ENCODE results near the gene ALDOA.
"Not testable (repeated sequence)": the region's sequence is repeated elsewhere in the genome, so short reads cannot be mapped to it uniquely, and the experiment has no call there.

Gene ALDOA

DNA sequence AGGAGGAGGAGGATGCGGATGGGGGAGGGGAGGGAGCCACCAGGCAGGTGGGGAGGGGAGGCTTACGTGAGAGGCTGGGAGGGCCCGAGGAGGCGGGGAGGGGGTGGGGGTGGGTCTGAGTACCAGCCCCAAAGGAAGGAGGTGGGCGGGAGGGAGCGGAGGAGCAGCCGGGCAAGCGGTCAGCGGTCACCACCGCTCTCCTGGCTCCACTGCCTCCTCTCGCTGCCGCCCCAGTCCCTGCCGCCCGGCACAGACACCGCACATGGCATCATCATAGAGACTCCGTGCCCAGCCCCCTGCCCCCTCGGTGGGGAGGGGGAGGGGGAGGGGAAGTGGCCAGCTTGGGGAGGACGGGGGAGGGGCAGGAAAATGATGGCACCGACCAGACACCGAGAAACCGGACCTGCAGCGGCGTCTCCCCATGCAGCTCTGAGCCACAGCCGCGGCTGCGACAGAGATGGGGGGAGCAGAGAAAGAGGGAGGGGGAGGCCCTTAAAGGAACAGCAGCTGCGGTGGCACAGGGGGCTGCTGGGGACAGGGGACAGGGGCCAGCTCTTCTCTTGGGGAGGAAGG lies 34.6 kb upstream of the ALDOA start, which contains the start of gene TLCD3B:
TLCD3B (minus strand) TSS at position 431 of the 573 bp plus-strand sequence. CDS start 744 bp downstream, outside the sequence.
- H3K4me3 Mint-ChIP-seq: no peak within 1 kb of the TSS
- no peaks in the 10 kb centered on the region for H3K36me3 Mint-ChIP-seq
- H3K27ac Mint-ChIP-seq: no peak within 1 kb of the TSS
- H3K27me3 Mint-ChIP-seq: peaks cover 100% of the 10 kb centered on the region
- ATAC-seq: no peak
- peaks cover 20% of the 10 kb centered on the region for H3K4me1 Mint-ChIP-seq
- H3K9me3 Mint-ChIP-seq: no peaks in the 10 kb centered on the region

DNA sequence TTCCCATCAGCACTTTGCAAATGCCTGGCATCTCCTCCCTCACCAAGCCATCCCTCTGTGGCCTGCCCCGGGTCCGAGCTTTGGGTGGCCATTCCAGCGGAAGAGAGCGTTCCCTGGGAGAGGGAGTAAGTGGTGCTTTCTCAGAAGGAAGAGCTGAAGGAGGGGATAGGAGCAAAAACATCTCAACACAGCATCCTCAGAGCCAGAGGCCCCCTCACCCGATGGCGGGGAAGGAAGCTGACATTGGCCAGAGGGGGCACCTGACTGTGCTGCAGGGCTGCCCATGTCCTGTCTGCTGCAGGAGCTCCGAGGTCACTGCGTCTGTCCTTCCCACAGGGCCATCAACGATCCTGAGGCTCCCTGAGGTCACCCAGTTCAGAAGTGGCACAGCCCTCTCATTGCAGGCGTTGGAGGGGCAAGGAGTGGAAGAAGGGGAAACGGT lies 34.1 kb upstream of the ALDOA start:
- Mint-ChIP-seq H3K27me3 (peaks cover 100% of the 10 kb centered on the region), H3K36me3 (no peaks in the 10 kb centered on the region), H3K4me1 (peaks cover 20% of the 10 kb centered on the region), H3K4me3 (no peak overlapping the region), H3K27ac (no peak overlapping the region), H3K9me3 (no peaks in the 10 kb centered on the region)
- ATAC-seq: no peak

DNA sequence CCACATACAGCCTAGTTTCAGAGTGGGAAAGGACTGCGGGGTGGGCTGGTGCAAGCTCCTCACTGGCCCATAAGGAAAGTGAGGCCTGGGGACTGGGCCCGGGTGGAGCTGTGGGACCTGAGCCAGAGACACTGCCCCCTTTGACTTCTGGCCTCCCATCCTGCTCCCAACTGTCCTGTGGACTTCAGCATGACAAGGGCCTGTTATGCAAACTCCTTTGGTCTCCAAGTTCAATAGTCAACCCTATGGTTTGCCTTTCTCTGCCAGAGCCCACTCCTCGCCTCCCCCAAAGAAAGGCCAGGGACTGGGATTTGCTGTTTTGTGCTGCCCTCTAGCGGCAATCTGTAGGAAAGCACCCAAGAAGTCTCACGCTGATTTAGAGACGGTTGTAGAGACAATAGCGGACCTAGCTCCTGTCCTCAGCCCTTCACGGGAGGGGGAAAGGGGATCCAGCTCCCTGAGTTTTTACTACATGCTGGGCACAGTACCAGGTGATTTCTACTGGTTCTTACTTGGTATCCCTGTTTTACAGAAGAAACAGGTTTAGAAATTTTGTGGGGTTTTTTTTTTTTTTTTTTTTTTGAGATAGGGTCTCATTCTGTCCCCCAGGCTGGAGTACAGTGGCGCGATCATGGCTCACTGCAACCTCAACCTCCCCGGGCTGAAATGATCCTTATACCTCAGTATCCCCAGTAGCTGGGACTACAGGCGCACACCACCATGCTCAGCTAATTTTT lies 33.3 kb upstream of the ALDOA start:
- H3K4me3 Mint-ChIP-seq: no peak overlapping the region
- H3K27me3 Mint-ChIP-seq: peaks cover 97% of the 10 kb centered on the region
- H3K27ac Mint-ChIP-seq: no peak overlapping the region

DNA sequence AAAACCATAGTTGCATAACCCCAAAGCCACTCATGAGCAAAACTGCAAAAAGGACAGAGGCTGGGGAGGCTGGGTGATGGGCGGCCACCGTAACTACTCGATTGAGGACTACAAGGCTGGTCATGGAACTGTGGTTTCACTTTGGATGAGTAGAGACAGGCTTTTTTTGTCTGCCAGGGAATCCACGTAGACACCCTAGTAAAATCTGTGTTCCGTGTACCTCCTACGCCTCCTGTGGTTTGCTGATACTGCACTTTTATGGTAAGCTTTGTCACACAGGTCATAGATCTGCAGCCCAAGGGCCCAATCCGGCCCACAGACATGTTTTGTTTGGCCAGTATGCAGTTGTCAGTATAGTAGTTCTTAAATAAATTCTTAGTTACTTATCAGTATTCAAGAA lies 32.3 kb upstream of the ALDOA start:
- peak; percentile 64 for ATAC-seq
- H3K36me3 Mint-ChIP-seq: no peaks in the 10 kb centered on the region
- no peak overlapping the region for H3K4me3 Mint-ChIP-seq
- no peaks in the 10 kb centered on the region for H3K9me3 Mint-ChIP-seq
- peaks cover 20% of the 10 kb centered on the region for H3K4me1 Mint-ChIP-seq
- peaks cover 87% of the 10 kb centered on the region for H3K27me3 Mint-ChIP-seq
- no peak overlapping the region for H3K27ac Mint-ChIP-seq

More for the DNA sequence above, 33.3 kb upstream of the ALDOA start:
- peaks cover 20% of the 10 kb centered on the region for H3K4me1 Mint-ChIP-seq
- ATAC-seq: no peak
- H3K9me3 Mint-ChIP-seq: no peaks in the 10 kb centered on the region
- no peaks in the 10 kb centered on the region for H3K36me3 Mint-ChIP-seq

DNA sequence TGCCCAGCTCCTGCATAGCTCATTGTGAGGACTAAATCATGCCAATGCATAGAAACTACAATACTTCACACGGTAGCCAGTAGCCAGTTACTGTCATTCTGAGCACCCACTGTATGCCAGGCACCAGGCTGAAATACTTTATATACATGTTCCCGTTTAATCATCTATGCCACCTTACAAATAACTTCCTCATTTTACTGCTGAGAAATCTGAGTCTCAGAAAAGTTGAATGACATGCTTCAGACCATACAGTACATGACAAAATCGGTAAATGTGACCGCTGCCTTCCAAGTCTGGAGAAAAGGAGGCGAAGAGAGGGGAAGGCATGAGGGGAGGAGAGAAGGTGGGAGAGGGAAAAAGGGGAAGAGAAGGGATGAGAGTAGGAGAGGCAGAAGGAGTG lies 25.3 kb upstream of the ALDOA start:
- peaks cover 9% of the 10 kb centered on the region for H3K4me1 Mint-ChIP-seq
- H3K4me3 Mint-ChIP-seq: no peak overlapping the region
- no peaks in the 10 kb centered on the region for H3K36me3 Mint-ChIP-seq
- H3K27me3 Mint-ChIP-seq: peaks cover 24% of the 10 kb centered on the region
- ATAC-seq: peak; percentile 57
- H3K27ac Mint-ChIP-seq: peak overlapping the region; percentile 19
- no peaks in the 10 kb centered on the region for H3K9me3 Mint-ChIP-seq

DNA sequence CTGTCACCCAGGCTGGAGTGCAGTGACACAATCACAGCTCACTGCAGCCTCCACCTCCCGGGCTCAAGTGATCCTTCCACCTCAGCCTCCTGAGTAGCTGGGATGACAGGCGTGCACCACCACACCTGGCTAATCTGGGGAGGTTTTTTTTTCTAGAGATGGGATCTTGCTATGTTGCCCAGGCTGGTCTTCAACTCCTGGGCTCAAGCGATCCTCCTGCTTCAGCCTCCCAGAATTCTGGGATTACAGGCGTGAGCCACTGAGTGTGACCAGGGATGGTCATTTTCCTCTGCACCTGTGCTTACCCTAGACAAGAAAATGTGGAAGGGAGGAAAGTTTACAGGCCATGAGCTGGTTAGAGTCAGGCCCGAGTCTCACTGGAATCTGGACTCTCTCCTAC lies 24.9 kb upstream of the ALDOA start:
- H3K4me1 Mint-ChIP-seq, H3K36me3 Mint-ChIP-seq, H3K9me3 Mint-ChIP-seq, ATAC-seq, H3K4me3 Mint-ChIP-seq: not testable (repeated sequence)
- Mint-ChIP-seq H3K27me3 (peaks cover 24% of the 10 kb centered on the region), H3K27ac (peak overlapping the region; percentile 19)

DNA sequence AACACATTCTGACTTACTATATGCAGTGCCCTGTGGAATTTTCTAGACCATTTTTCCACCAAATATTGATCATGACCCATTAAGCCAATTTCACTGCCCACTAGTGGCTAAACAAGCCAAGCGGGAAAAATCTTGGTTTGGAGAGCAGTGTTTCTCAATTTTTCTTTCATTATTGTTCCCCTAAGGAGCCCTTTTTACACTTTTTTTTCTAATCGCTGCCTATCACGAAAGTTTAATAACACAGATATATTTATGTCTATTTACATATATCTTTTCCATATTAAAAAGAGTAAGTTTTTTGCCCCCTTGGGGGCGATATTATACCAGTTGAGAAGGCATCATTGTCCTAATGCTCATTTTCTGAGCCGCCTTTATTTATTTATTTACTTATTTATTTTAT lies 23.7 kb upstream of the ALDOA start:
- Mint-ChIP-seq H3K4me3 (no peak overlapping the region), H3K36me3 (no peaks in the 10 kb centered on the region), H3K27ac (no peak overlapping the region), H3K4me1 (peaks cover 6% of the 10 kb centered on the region), H3K27me3 (peaks cover 24% of the 10 kb centered on the region), H3K9me3 (no peaks in the 10 kb centered on the region)
- no peak for ATAC-seq

DNA sequence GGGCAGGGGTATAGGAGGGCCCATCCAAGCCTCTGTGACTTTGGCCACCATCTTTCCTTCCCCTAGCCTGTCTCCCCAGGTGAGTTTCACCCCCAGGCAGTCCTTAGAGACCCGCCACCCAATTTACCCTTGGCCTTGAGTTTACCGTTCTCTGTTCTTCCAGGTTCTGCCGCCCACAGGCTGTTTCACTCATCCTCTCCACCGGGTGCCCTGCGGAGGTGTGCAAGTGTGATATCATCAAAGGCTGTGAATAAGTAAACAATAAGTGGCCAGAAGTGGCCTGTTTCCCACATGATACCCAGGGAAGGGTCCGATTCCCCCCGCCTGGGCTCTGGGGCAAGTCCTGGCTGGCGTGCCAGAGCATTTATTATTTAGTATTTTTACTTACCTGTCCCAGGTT lies 19.4 kb upstream of the ALDOA start:
- peaks cover 28% of the 10 kb centered on the region for H3K27me3 Mint-ChIP-seq

DNA sequence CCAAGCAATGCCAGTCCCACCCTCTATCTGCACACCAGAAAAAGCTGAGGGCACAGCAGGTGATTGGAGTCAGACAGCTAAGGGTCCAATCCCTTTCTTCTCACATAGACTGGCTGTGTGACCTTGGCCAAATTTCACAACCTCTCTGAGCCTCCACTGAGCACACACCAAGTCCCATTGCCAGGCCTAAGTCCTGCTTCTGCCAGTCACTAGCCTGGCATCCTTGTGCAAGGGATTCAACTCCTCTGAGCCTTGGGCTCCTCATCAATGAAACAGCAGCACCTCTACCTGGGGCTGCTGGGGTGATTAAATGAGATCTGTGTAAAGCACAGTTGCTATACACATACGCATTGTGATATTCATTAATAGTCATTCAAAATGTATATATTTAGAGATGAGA lies 19.0 kb upstream of the ALDOA start:
- Mint-ChIP-seq H3K9me3 (no peaks in the 10 kb centered on the region), H3K36me3 (no peaks in the 10 kb centered on the region), H3K27ac (no peak overlapping the region), H3K4me3 (no peak overlapping the region), H3K27me3 (peaks cover 28% of the 10 kb centered on the region), H3K4me1 (no peaks in the 10 kb centered on the region)
- ATAC-seq: no peak

More for the DNA sequence above, 19.4 kb upstream of the ALDOA start:
- H3K36me3 Mint-ChIP-seq: no peaks in the 10 kb centered on the region
- ATAC-seq: no peak
- H3K9me3 Mint-ChIP-seq: no peaks in the 10 kb centered on the region
- no peak overlapping the region for H3K4me3 Mint-ChIP-seq
- H3K4me1 Mint-ChIP-seq: no peaks in the 10 kb centered on the region
- H3K27ac Mint-ChIP-seq: no peak overlapping the region

DNA sequence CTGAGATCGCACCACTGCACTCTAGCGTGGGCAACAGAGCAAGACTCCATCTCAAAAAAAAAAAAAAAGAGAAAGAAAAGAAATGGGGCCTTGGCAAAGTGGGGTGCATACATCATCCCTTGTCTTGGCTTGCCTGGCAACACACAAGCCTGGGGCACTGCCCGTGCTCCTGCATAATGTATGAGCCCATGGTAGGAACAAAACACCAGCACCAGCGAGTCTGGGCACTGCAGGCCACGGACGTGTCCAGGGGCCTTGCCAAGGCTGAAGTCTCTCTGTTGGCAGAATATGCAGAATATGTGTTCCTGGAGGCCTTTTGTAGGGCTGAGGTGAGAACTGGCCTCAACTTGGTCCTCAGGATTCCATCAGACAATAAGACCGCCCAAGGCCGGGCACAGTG lies 15.7 kb upstream of the ALDOA start:
- H3K4me3 Mint-ChIP-seq: no peak overlapping the region
- no peaks in the 10 kb centered on the region for H3K36me3 Mint-ChIP-seq
- H3K9me3 Mint-ChIP-seq: no peaks in the 10 kb centered on the region
- peaks cover 32% of the 10 kb centered on the region for H3K27me3 Mint-ChIP-seq
- ATAC-seq: no peak
- H3K4me1 Mint-ChIP-seq: peaks cover 8% of the 10 kb centered on the region
- no peak overlapping the region for H3K27ac Mint-ChIP-seq

DNA sequence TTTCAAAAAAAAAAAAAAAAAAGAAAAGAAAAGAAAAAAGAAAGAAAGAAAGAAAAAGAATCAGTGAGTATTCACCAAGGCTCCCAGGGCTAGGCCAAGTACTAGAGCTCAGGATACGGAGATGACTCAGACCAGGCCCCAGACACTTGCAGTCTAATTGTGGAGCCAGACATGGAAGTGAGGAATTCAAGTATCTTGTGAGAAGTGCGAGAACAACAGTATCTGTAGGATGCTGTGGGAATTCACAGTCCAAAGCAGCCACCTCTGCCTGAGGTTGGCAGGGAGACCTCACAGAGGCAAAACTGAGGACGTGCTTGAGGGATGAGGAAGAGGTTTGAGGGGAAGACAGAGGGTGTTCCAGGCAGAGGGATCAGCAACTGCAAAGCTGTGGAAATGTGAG lies 14.0 kb upstream of the ALDOA start:
- H3K36me3 Mint-ChIP-seq: no peaks in the 10 kb centered on the region
- peaks cover 18% of the 10 kb centered on the region for H3K27me3 Mint-ChIP-seq
- H3K9me3 Mint-ChIP-seq: no peaks in the 10 kb centered on the region
- ATAC-seq: no peak
- no peak overlapping the region for H3K4me3 Mint-ChIP-seq
- H3K4me1 Mint-ChIP-seq: peaks cover 8% of the 10 kb centered on the region
- no peak overlapping the region for H3K27ac Mint-ChIP-seq

DNA sequence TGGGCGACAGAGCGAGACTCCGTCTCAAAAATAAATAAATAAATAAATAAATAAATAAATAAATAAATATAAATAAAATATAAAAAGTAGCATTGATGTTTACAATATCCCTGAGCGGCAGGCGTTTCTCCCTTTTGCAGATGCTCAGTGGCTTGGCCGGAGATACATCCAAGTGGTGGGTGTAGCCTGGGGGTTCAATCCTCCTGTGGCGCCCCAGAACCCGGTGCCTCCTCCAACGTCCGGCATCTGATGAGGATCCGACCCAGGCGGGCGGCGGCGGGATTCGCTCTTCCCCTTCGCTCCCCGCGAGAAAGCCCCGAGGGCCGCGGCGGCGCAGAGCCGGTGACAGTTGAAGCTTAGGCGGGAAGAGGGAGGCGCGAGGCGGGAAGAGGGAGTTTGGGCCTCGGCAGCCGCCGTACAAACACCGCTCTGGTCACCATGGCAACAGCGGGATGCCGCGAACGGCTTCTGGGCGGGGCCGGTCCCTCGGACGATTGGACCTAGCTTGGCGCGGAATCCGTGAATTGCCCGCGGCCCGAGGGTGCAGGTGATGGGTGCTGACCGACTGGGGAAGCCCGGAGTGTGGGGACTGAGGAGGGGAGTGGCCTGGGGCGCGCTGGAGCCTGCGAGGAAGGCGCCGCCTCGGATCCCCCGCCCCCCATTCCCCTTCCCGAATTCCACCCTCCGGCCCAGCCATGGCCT lies 12.7 kb upstream of the ALDOA start:
- peak overlapping the region; percentile 88 for H3K4me3 Mint-ChIP-seq
- no peaks in the 10 kb centered on the region for H3K36me3 Mint-ChIP-seq
- peak overlapping the region; percentile 51 for H3K27ac Mint-ChIP-seq
- no peaks in the 10 kb centered on the region for H3K9me3 Mint-ChIP-seq
- H3K4me1 Mint-ChIP-seq: peaks cover 8% of the 10 kb centered on the region
- H3K27me3 Mint-ChIP-seq: peaks cover 10% of the 10 kb centered on the region
- peak; percentile 89 for ATAC-seq

DNA sequence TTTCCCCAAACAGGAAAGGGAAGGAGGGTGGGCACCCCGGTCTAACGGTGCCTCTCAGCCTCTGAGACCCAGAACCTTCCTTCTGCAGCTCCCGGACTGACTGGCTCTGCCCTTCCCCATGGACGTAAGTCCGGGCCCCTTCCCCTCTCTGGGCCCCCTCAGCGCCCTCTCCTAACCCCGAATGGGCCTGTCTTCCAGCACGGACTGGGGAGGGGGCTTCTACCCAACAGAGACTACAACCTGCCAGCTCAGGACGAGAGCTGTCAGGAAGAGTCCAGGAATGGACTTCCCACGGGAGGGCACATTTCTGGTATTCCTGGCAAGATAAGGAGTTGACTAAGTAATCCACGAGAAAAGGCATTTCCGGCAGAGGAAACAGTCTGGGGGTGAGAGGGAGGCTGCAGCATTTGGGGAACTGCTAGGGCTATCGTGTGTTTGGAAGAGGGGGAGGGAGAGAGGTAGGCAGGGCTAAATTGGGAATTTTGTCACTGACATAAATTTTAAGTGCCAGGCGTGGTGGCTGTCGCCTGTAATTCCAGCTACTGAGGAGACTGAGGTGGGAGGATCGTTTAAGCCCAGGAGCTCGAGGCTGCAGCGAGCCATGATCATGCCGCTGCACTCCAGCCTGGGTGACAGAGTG lies 12.1 kb upstream of the ALDOA start:
- H3K27me3 Mint-ChIP-seq: peaks cover 10% of the 10 kb centered on the region
- H3K36me3 Mint-ChIP-seq: no peaks in the 10 kb centered on the region
- H3K27ac Mint-ChIP-seq: peak overlapping the region; percentile 51
- H3K9me3 Mint-ChIP-seq: no peaks in the 10 kb centered on the region
- peak overlapping the region; percentile 88 for H3K4me3 Mint-ChIP-seq
- ATAC-seq: peak; percentile 14
- H3K4me1 Mint-ChIP-seq: peaks cover 8% of the 10 kb centered on the region

DNA sequence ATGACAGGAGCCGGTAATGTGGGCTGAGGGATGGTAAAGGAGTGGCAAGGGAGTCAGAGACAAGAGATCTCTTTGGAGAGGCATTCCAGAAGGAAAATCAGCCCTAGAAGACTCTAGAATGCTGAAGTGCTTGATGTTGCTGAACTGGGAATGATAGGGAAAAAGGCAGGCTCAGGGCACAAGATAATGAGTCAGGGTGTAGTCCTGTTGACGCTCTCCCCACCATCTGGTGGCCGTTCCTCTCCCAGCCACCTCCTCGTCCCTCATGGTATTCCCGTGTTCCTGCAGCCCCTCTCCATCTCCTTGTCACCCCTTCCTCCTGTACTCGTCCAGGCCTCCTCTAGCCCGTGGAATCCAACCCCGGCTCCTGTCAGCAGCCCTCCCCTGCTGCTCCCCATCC lies 11.1 kb upstream of the ALDOA start:
- H3K9me3 Mint-ChIP-seq: no peaks in the 10 kb centered on the region
- H3K27ac Mint-ChIP-seq: no peak overlapping the region
- H3K4me1 Mint-ChIP-seq: peaks cover 8% of the 10 kb centered on the region
- H3K4me3 Mint-ChIP-seq: no peak overlapping the region
- ATAC-seq: no peak
- no peaks in the 10 kb centered on the region for H3K36me3 Mint-ChIP-seq
- H3K27me3 Mint-ChIP-seq: peaks cover 10% of the 10 kb centered on the region

DNA sequence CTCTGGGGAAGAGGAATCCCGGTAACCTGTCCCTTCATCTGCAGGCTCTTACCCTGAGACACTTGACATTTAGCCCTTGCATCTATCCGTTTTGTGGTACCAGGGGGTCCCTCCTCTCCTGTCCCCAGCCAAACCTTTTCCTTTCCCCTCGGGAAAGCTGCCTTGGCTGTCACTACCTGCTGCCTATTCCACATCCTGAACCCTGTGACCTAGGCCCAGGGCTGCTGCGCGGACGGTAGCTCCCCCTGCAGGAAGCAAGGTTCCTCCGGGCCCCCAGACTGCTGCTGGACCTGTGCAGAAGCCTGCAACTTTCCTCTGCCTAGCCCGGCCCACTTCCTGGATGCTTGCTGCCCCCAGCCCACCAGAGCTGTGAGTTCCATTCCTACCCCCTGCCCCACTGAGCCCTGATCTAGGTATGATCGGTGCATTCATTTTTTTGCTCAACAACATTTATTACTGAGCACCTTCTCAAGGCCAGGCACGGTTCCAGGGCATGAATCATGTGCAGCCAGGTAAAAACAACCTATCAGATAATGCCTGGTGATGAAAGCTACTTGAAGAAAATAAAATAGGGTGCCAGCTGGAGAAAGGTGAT lies 10.5 kb upstream of the ALDOA start:
- H3K27me3 Mint-ChIP-seq: peaks cover 10% of the 10 kb centered on the region
- H3K4me3 Mint-ChIP-seq: peak overlapping the region; percentile 5

More for the DNA sequence above, 10.5 kb upstream of the ALDOA start:
- Mint-ChIP-seq H3K27ac (no peak overlapping the region), H3K4me1 (peaks cover 8% of the 10 kb centered on the region), H3K36me3 (no peaks in the 10 kb centered on the region), H3K9me3 (no peaks in the 10 kb centered on the region)
- ATAC-seq: no peak
